NT2/D1 (cell line): ENCODE measurements around the gene FGD5.

Experiments
- SUZ12 ChIP-seq: IDR thresholded peaks from 2 replicates; pipeline ENCODE4 v1.6.1; 2011; ENCODE audit not compliant: insufficient read length, insufficient read depth; ENCODE audit errors: extremely low read depth
- YY1 ChIP-seq: IDR thresholded peaks from 2 replicates; pipeline ENCODE4 v1.6.1; 2011; ENCODE audit not compliant: insufficient read length, insufficient read depth
- ZNF274 ChIP-seq: IDR thresholded peaks from 2 replicates; pipeline ENCODE4 v1.6.1; 2011; ENCODE audit warnings: mild to moderate bottlenecking, low read depth, low read length

- no peak for TF ChIP-seq ZNF274
- TF ChIP-seq YY1, result no peak
- TF ChIP-seq SUZ12, result no peak
These were observed 157.6 kb downstream of the FGD5 start for GRCh38 chr3:14976317-14976716.
